Measurements from ENCODE around the gene TTC38.
"Not testable (repeated sequence)": the region's sequence is repeated elsewhere in the genome, so short reads cannot be mapped to it uniquely, and the experiment has no call there.

Gene TTC38

DNA sequence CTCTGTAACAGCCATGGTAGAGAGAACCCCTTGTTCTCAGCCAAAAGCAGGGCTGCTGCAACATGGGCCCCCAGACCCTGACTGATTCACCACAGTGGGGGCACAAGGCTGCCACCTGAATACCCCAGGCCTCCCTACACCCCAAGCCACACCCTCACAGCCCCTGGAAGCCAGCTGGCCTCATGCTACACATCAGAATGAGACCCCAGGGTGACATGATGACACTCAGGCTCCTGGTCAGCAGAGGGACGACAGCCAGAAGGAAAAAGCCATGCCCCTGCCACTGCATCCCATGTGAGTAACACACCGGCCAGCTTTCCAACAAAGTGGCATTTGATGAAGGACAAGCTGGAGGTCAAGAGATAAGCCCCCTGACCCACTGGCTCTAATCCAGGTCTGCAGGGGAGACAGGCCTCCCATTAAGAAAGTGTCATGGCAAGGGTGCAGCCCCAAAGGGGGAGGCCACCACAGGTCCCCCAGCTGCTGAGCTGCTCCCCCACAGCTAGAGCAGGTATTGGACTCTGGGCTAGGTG, 20.3 kb upstream of the TTC38 start:
- DNase-seq: no peak

DNA sequence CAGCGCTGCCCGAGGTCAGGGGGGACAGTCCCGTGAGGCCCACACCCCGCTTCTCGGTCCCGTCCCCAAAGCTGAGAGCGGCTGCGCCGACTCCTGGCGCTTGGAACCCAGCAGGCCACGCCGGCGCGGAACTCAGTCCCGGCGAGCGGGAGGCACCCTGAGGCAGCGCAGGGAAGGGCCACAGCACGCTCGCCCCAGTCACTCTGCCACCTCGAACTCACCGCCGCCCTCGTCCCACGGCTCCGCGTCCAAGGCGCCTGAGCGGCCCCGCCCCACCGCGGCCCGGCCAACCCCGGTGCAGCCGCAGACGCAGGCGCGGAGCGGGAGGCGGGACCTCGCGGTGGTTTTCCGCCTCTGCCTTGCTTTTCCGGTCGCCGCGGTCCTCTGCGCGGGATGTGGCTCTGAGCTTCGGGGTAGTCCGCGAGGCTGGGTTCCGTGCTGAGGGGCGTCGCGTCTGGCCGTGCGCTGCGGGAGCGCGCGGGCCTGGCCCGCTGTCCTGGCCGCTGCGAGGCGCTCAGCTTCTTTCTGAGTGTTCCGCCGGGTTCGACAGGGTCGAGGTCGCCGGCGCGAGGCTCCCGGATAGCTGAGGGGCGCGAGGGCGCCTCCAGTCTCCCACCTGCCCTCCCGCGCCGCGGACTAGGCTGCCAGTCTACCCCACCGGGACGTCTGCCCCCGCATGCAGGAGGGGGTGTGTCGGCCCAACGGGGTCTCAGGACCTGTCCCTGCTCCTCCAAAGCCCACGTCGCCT, 17.6 kb upstream of the TTC38 start, which contains the start of gene CDPF1:
Gene CDPF1, minus strand, starts transcription at position 259 of the 748 bp plus-strand sequence. CDS start 2,009 bp downstream, outside the sequence.
- peak; percentile 77 for DNase-seq

DNA sequence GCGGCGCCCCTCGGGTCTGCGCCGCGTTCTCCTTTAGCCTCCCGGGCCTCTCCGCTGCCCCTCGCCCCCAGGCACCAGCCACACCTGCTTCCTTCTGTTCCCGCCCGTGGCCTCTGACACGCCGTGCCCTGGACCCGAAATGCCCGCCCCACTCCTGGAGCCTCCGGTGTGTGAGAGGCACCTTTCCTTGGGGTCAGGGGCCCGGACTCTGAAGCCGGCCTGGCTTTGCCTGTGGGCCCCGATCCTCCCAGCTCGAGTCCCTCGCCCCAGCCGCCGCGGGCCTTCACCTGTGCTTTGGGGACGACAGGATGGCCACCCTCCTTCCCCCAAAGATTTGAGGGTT, 17.1 kb upstream of the TTC38 start:
- DNase-seq: no peak

DNA sequence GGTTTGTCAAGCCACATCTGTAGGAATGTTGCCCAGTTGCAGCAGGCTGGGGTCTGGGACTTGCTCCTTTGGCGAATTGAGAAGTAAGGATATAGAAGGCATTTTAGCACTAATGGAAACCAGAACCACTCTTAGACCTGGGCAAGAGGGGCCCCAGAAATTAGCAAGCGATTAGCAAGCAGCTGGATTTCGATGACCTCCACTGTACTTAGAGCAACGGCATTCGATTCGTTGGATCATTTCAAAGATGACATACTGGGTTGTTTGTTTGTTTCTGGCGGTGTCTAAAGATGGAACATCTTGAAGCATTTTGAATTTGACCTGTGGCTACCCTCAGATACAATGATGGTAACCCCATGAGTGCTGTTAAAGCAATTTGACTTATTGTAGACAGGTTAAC, 16.5 kb upstream of the TTC38 start:
- no peak for DNase-seq

DNA sequence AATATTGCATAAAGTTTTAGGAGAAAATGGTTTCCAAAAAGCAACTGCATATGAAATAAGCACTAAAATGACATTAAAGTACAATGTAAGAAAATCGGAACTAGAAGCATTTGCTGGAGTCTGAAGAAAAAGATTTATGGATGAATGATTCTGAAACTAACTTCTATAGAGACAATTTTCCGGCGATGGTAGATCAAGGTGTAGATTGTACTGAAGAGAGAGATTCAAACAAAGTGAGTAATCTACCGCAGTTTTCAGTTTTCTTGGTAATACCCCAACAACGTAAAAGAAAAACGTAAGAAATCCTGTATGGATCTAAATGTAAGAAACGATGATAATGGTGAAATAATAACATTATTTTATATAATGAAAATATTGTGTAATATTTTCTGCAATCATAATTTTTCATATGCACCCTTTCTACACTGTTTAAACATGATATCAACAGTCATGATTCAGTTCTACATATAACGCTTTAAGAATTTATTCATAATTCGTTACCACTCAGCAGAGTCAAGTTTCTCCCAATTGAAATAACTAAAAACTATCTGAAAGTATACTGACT, 15.9 kb upstream of the TTC38 start:
- no peak for DNase-seq

DNA sequence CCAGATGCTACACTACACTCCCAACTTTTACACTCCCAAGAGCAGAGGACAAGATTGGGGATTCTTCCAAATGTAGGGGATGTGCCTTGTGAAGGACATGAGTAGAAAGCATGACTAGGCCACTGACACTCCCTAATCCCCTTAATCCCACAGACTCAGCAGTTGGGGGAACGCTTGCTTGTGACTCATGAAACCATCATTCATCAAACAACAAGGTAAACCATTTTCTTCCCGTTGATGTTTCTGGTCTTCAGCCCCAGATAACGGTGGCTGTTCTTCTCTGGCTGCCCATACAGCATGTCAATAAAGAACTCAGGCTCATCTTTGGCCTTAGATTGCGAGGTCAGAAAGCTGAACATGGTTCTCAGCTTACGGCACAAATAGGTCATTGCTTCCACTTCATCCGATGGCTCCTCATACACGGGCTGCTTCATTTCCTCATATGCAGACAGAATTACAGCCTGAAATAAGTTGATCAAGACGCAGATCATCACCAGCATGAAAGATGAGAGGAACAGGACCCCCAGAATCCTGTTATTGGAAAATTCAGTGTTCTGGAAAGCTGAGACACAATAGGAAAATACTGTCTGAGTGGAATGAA, 11.3 kb upstream of the TTC38 start:
- no peak for DNase-seq

DNA sequence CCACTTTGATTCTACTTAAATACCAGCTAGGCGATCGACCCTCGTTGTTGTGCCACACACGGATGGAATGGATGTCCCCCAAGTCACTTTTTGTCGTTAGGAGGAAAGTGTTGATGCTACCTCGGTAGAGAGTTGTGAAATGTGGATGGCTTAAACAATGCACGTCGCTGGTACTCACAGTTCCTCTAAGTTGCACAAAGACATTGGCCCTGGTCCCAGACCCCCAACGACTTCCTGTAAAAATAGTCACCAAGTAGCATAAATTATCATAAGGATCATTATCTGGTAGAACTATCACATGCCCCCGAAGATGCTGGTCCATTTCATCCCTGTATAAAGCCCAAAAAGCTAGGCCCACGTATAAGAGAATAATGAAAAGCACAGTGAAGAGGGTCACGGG, 8.4 kb upstream of the TTC38 start:
- DNase-seq: no peak

DNA sequence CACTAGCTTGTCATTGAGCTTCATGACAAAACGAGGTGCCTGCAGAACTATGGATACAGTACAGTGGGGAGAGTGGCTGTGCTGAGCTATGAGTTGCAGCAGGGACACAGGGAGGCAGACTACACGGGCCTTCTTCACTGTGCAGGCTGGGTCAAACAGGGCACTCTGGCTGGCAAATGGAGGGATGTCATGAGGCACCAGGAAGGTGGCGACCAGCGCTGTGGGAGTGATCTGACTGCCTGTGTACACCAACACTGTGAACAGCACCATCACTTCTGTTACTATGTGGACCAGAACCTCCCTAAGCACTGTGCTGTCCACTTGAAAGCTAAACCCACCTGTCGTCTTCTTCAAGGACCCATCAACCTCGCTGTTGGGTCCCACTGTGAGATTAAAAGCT, 7.8 kb upstream of the TTC38 start:
- DNase-seq: no peak

DNA sequence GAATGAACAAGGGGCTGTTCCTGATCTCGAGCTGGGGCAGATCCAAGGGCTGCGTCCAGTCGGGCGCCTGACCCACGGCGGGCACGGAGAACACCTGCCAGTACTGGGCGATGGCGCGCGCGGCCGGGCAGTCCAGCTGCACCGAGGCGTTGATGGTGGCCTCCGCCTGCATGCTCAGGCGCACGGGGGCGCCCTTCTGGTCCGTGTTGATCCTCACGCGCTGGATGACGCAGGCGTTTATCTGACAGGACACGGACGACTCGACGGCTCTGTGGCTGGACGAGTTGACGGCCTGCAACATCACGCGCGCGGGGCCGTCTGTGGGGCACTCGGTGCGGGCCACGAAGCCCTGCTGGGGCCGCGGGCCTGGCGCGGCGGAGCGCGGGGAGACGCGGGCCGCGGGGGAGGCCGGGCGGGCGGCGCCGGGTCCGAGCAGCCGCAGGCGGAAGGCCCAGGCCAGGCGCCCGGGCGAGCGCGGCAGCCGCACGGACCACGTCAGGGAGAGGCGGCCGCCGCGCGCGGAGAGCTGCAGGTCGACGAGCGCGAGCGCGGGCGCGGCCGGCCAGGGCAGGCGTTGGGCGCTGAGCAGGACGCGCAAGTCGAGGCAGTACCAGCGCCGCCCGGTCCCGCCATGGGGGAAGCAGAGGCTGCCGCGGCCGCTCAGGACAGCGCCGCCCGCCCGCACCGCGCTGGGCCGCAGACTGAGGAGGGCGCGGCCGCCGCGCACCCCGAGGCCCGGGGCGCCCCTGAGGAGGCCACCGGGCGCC, 5.2 kb upstream of the TTC38 start:
- no peak for DNase-seq

DNA sequence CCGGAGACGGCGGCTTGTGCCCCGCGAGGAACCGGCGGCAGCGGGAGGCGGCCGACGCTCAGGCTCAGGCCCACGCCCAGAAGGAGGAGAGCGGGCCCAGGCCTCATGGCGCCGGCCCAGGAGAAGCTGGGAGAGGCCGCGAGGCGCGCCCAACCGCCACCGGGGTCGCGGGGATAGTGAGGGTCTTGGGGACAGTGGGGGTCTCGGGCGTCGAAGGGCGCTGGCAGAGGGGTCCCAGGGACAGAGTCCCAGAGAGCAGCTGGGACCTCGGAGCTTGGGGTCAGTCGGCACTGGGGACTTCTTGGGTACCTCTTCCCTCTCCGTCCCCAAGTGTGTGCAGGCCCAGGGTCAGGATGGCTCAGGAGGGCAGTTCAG, 4.6 kb upstream of the TTC38 start, which contains the start of gene PKDREJ:
Gene PKDREJ, minus strand, starts transcription at position 128 of the 375 bp plus-strand sequence. Its CDS starts 21 bp downstream, at position 107.
- DNase-seq: no peak

DNA sequence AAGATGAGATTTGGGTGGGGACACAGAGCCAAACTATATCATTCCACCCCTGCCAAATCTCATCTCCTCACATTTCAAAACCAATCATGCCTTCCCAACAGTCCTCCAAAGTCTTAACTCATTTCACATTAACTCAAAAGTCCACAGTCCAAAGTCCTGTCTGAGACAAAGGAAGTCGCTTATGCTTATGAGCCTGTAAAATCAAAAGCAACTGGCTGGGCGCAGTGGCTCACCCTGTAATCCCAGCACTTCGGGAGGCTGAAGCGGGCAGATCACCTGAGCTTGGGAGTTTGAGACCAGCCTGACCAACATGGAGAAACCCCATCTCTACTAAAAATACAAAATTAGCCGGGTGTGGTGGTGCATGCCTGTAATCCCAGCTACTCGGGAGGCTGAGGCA, 3.3 kb upstream of the TTC38 start:
- not testable (repeated sequence) for DNase-seq

DNA sequence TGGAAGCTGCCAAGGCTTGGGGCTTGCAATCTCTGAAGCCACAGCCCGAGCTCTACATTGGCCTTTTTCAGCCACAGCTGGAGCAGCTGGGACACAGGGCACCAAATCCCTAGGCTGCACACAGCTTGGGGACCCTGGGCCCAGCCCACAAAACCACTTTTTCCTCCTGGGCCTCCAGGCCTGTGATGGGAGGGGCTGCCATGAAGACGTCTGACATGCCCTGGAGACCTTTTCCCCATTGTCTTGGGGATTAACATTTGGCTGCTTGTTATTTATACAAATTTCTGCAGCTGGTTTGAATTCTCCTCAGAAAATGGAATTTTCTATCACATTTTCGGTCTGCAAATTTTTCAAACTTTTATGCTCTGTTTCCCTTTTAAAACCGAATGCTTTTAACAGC, 2.2 kb upstream of the TTC38 start:
- not testable (repeated sequence) for DNase-seq

DNA sequence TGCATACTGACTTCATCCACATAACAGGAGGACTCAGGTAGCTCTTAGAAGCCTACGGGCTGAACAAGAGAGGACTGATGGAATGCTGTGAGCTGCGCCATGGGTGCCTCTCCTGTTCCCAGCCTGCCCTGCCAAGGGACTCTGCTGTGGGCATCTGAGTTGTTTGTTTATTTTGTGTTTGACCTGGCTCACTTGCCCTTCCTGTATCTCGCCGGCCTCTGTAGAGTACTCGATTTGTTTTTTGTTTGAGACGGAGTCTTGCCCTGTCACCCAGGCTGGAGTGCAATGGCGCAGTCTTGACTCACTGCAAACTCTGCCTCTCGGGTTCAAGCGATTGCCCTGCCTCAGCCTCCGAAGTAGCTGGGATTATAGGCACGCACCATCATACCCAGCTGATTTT, 1.8 kb downstream of the TTC38 start:
- no peak for DNase-seq

DNA sequence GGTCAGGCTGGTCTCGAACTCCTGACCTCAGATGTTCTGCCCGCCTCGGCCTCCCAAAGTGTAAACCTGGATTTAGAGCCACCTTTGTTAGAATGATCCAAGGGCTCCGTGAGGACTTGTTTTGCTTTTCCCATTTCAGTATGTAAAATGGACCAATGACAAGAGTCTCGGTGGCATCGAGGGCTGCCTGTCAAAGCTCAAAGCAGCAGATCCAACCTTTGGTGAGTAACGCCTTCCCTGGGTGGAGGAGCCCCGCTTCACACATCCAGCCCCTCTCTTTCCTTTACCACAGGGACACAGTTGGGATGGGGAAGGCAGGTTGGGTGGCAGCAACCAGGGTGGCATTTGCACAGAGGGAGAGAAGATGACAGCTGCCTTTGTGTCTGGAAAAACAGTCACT, 4.4 kb downstream of the TTC38 start:
- no peak for DNase-seq

DNA sequence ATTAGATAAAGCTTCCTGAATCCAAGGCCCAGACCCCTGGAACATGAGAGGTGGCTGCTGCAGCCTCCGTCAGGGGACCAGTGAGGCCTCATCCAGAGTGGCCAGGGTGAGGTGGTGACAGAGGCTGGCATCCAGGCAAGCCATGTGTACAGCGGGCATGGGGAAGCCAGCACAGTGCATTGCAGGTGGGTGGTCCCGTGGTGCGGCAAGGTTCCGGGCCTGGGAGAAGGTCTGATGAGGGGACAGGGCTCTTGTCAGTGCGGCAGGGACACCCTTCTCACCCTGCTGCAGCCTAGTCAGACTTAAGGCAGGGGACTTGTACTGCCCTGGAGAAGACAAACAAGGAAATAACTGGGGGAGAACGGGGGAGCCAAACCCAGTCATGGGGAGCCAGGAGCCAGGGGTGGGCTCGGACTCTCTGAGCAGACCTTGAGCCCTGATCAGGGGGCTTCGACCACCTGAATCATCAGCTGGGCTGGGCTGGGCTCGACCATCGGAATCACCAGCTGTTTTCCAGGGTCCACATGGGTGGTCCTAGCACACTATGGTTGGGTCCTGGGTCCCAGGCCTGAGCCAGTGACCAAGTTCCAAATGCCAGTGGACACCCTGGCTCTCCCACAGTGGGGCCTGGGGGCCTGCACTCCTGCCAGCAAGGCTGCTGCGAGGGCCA, 5.1 kb downstream of the TTC38 start:
- DNase-seq: no peak

DNA sequence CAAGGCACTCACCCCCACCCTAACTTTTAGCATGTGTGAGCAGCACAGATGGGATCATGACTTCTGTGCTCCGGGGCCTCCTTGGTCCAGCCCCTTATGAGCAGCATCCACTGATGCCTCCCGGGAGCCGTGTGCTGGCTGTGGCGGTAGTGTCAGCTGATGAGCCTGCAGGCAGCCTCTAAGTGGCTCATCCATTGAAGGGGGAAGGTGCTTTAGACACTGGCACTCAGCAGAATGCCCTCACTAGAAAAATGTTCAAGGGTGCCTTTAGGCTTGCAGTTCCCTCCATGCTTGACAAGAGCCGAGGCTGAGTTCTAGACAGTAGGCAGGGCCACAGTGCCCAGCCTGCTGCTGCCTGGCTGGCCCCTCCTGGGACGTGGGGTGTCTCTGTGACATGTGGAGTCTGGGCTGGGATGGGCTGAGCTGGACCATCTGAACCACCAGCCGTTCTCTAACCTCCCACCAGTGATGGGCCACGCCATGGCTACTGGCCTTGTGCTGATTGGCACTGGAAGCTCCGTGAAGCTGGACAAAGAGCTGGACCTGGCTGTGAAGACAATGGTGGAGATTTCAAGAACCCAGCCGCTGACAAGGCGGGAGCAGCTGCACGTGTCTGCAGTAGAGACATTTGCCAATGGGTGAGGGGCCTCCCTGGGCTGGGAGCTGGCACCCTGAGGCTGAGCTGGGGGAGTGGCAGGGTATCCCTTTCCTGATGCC, 5.8 kb downstream of the TTC38 start:
- DNase-seq: no peak

DNA sequence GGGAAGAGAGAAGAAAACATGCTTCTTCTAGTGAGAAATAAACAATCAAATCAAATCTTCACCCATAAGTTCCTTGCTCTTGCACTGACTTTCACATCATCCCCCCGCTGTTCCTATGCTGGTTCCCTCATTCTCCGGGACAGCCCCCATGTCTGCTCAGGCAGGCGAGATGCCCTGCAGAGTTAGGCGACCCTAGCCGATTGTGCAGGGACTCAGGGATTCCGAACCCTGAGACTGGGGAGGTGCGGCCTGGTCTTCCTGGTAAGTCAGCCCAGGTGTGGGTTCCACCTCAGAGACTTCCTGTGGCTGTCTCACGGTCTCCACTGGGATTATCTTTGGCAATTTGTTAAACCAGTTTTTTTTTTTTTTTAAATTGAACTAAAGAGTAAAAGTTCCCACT, 6.6 kb downstream of the TTC38 start:
- no peak for DNase-seq

DNA sequence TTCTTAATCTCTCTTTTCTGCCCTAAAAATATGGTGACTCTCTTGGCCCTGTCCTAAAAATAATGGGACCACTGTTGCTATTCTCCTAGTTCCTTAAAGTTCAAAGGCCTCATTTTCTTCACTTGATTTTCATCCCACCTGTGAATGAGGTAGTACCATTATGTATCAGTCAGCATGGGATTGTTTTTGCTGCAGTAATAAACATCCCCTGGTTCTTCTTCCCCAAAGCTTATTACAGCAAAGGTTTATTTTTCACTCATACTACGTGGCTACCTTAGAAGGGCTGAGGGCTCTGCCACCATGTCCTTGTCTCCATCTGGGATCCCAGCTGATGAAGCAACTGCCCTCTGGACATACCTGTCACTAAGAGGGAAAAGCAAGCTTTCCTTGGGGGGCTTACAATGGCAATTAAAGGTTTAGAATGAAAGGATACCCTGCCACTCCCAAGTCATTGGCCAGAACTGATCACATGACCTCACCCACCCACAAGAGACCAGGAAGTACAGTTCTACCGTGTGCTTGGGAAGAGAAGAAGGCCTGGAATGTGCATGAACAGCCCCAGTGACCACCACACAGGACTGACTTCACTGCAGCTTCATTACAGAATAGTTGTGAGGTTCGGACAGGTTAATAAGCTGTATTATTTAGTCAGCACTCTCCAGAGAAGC, 7.8 kb downstream of the TTC38 start:
- no peak for DNase-seq

DNA sequence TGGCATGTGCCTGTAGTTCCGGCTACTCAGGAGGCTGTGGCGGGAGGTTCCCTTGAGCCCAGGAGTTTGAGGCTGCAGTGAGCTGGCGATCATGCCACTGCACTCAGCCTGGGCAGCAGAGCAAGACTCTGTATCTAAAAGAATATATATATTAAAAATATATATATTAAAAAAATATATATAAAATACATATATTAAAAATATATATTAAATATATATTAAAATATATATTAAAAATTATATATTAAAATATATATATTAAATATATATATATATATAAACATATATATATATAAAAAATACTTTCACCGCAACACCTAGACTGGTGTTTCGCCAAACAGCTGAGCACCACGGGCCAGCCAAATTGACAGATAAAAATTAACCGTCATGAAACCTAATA, 8.8 kb downstream of the TTC38 start:
- DNase-seq: no peak

DNA sequence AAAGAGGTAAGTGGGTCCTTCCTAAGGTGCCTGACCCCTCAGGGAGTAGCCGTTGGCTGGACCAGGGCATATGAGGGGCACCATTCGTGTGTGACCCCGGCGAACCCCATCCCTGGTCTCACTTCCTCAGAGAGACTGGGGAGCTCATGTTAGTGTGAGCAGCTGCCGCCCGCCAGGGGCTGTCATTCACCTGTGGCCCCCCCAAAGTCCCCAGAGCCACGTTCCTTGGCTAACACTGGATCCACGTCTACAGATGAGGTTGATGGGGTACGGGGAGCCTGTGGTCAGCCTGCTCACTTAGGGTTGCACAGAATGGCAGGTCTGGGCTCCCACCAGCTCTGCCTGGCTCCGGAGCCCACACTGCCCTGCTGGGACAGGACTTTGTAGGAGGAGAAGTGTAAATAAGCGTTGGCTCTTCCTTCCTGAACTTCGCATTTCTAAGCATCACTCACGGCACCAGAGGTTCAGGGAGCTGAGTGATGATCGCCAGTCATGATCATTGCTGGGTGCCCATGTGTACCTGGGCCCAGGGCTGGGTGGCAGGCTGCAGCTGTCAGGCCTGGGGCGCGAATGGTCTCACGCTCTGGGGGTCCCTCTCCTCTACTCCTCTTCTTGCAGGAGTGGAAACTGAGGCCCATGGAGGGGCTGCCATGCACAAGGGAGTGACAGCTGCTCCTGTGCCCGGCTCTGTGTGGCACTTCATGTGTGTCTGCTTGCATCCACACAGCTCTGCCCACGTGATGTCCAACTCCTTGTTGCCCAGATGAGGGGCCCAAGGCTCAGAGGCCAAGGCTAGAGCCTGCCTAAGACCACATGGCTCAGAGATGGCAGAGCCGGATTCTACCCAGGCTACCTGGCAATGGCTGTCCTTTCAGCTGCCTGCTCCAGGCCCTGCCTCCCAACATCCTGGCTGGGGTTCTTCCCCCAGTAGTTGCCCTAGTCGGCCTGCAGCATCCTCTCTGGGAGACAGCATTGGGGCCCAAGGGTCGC, 11.1 kb downstream of the TTC38 start:
- DNase-seq: no peak
